Ecto neural progenitor cell (in vitro differentiated cells): ENCODE results near the gene HS1BP3.

ENCODE experiments used
- DNase-seq: peaks from one replicate; pipeline ENCODE4 v3.0.0-alpha.2; 2018; ENCODE audit warnings: low spot score

HS1BP3 gene

DNA sequence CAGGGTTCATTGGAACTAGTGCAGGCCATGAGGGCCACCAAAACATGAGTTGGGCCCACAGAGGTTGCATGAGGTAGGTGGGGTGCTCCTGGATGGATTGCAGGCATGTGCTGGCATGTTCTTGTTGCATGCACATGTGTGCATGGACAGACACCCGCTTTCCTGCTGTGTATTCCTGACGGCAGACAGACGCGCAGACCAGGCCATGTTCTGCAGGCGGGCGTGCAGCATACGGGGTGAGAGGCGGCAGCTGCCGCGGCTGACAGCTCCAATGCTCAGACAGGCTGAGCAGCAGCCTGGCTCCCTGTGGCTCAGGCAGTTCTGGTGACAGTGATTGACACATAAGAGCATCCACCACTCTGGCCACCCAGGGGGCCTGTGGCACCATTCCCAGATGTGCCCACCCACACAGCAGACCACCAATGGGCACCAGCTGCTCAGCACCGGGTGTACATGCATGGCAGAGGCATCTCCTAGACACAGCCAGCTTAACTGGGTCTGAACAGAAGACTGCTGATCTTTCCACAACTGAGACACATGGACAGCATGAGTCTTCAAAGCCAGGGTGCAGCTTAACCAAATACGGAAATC lies 21.2 kb downstream of the HS1BP3 start:
- no peak for DNase-seq

- DNase-seq: no peak
Observed at GRCh38 chr2:20629181-20629580, 21.7 kb downstream of the HS1BP3 start.

DNA sequence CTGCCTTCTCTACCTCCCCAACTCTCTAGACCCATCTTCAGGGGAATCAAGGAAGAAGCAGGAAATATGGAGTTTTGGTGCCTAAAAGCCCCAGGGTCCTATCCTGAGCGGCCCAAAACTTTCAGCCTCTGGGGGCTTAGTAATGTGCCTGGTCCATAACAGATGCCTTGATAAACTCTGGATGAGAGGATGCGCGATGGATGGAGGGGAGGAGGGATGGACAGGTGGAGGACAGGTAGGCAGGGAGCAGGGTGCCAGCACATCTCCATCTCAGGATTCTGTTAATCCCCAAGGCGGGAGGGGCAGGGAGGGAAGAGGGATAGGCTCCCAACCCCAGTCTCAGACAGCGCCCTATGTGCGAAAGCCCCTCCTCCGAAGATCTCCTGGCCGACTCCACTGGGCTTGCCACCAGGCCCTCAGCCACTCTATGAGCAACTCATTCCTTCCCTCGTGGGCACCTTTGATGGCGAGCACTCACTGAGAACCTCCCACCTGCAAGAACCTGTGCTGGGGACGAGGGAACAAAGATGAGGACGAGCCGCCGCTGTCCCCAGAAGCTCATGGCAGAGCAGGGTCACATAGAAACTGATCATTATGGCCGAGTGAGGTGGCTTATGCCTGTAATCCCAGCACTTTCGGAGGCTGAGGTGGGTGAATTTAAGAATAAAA lies 23.1 kb downstream of the HS1BP3 start:
- no peak for DNase-seq

DNA sequence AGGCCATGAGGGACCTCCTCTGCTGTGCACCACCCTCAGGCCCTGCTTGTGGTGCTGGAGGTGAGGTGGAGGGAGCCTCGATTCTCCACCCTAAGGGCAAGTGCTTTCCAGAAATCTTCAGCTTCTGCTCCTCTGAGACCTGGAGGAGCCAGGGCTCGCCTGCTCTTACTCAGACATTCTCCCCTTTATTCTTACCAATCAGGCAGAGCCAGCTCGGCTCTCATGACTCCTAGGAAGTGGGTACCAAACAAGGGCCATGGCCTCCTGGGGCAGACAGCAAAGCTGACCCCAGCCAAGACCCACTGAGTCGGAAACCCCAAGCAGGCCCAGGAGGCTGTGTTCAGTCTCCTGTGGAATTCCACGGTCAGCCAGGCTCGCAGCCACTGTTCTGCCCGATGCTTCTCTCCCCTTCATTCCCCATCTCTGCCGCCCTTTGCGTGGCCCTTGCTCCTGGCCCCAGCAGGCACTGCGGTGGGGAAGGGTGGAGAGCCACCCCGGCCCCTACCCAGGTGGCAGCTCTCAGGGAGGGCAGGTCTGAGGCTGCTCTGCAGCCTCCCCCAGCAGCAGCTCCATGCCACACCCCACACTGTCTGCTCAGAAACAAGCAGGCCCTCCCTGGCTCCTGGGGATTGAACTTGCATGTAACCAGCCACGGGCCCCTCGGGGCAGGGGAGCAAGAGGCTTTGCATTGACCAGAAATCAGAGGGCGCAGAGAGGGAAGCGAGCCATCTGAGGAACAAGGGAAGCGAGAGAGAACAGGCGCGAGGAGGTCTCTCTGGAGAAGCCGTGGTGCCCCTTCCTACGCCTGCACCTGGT lies 24.0 kb downstream of the HS1BP3 start:
- no peak for DNase-seq

- DNase-seq: no peak
Observed at GRCh38 chr2:20626392-20626697, 24.6 kb downstream of the HS1BP3 start.

DNA sequence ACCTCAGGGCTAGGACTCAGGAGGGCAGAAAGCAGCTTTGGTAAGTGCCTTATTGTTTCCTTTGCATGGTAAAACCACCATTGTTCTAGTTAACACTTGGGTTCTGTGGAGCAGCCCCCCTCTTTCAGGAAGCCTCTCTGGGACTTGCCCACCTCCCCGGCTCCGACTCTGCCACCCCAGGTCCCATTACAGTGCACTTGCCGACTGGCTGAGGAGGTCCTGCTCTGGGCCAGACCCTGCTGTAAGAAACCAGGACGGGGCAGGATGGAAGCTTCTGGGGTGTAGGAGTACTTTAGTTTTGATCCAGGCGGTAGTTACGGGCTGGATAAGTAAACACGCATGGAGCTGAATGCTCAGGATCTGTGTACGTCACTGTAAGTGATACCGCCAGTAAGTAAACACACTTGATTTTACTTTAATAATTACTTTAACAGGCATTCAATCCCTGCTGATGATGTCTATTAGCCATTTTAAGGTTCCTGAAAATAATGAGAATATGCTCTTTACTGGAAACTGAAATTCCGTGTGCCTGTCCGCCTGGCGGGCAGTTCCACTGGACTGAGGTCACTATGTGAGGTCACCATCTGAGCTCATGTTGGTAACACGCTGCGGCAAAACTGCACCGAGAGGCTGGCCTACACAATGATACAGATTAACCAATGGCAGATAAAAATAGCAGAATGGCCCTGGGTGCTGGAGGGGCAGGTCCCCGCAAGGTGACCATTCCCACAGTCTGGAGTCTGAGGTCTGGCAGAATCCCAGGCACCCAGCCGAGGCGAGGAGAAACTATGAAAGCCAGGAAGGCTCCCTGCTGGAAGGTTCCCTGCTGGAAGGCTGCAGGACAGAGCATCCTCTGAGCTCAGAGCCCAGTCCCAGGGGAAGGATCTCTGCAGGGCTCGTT lies 25.2 kb downstream of the HS1BP3 start:
- DNase-seq: no peak

GRCh38 chr2:20624884-20625485 lies 25.9 kb downstream of the HS1BP3 start:
- no peak for DNase-seq

DNA sequence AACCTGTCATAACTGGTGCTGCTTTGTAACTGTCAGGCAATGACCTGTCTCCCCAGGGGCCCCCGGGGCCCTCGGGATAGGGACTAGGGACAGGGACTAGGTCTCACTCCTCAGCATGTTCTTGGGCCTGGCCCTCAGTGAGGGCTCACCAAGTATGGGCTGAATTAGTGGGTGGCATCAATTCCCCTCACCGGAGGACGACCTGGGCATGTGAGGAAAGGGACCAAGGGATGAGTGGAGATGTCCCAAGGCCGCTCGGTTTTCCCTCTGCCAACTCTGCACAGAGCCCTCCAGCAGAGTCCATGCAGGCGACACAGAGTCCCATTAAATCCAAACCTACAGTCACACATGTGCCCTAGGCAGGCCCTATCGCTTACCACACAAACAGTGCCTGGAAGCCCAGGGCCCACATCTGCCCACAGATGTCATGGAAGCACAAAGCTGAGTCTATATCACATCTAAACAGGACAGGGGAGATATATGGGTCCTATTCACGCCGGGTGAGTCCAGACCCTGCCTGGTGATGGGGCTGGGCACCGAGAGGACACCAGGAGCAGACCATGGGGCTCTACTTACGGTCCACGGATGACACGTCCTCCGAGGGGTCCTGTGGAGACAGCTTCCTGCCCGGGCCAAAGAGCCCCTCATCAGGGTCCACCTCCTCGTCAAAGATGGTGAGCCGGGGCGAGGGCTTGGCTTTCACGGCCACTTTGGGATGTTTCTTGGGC lies 26.6 kb downstream of the HS1BP3 start:
- no peak for DNase-seq

DNA sequence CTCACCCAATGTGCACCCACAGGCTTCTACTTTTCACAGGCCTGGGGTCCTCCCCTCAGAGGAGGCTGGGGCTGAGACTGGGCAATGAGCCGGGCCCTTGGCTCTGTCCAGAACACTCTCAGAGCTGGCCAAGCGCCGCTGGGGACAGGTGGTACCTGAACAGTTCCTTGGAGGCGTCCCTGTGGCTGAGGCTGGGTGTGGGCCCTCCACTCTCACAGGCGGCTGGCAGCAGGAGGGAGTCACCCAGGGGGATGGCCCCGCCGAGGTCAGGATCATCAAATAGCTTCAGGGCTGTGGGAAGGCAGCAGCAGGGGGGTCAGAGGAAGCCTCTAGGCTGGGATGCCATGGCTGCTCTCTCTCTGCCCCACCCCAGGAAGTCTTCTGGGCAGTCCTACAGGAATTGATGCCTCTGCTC lies 27.1 kb downstream of the HS1BP3 start:
- DNase-seq: no peak

DNA sequence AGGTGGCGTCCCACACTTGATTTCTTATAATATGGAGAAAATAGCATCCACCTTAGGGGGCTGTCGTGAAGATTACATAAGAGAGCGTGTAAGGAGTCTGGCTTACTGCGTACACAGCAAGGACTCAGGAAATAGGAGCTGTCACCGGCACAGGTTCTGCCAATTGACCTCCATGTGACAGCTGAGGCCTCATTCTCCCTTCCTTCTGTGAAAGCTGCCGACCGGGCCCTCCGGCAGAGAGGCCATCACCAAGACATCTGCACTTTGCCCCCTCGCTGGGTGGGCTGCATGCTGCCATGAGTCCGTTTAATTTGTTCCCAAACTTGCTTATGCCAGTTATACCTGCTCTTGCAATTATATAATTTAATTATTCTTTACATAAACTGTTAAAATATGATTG lies 27.7 kb downstream of the HS1BP3 start:
- DNase-seq: no peak

- DNase-seq: no peak
Observed at GRCh38 chr2:20622731-20623130, 28.2 kb downstream of the HS1BP3 start.

DNA sequence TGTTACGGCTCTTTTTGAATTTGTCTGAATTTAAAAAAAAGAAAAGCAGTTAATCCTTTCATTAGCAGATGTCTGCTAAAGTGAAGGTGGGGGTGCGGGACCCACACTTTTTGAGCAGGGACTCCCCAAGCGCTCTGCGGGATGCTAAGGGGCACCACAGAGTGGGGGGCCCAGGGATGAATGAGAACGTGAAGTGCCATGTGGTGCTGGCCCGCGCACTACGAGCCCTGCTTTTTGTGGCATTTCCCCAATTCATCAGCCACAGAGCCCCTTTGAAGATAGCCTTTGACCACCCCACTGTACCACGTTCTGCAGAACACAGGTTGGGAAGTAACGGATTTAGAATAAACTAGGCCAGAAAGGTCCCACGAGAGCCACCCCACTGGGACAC lies 28.6 kb downstream of the HS1BP3 start:
- DNase-seq: no peak

- DNase-seq: no peak
Observed at GRCh38 chr2:20621366-20622295, 29.3 kb downstream of the HS1BP3 start.

- DNase-seq: no peak
Observed at GRCh38 chr2:20620696-20621365, 30.1 kb downstream of the HS1BP3 start.

DNA sequence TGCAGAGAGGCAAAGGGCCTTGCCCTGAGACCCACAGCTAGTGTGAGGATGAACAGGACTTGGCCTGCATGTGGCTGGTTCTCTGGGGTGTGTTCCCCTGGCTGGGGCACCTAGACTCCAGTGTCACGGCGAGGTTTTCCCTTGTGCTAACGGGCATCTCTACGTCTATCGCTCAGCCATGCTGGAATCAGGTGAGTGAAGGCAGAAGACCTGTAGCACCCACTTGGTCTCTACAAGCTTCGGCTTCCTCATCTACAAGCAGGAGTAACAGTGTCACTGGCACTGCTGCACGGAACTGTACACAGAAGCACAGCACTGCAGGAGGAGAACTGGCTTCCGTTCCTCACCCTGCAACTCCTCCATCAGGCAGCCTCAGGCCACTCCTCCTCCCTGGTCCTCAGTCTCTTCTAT lies 30.6 kb downstream of the HS1BP3 start:
- no peak for DNase-seq

- DNase-seq: no peak
Observed at GRCh38 chr2:20619624-20620024, 31.3 kb downstream of the HS1BP3 start.

GRCh38 chr2:20618886-20619521 lies 31.9 kb downstream of the HS1BP3 start:
- no peak for DNase-seq

GRCh38 chr2:20618468-20618885 lies 32.4 kb downstream of the HS1BP3 start:
- no peak for DNase-seq

GRCh38 chr2:20617892-20618467 lies 32.9 kb downstream of the HS1BP3 start:
- DNase-seq: no peak
